Islet of Langerhans (tissue), 1 donor: ENCODE measurements around the gene FANCC.

Source experiments
- FAIRE-seq: peaks from one replicate; lab custom pipeline; 2011; peaks lifted over from hg19 to GRCh38; lab: Jason Lieb, UNC

Gene FANCC

DNA sequence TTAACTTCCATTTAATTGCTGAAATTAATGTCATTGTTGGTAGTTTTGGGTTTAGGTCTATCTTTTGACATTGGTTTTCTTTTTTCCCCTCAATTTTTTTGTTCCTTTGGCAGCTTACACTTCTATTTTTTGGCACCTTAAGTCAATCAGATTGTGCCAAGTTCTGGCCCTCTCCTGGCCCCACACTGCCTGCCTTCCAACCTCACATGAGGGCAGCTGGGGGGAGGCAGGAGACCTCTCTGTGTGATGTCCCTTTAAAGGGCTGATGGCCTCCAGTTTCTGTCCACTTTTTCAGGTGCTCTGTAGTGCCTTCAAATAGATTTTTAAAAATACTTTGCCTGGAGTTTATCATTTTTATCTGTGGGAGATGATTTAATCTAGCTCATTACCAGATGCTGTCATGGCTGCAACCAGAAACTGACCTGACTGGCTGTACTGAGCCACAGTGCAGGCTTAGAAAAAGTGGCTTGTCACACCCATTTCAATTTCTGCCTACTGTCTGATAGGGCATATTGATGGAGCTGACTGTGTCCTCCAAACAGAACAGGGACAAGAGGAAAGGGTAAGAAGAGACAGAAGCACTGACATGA lies 196.6 kb downstream of the FANCC start:
- no peak for FAIRE-seq

DNA sequence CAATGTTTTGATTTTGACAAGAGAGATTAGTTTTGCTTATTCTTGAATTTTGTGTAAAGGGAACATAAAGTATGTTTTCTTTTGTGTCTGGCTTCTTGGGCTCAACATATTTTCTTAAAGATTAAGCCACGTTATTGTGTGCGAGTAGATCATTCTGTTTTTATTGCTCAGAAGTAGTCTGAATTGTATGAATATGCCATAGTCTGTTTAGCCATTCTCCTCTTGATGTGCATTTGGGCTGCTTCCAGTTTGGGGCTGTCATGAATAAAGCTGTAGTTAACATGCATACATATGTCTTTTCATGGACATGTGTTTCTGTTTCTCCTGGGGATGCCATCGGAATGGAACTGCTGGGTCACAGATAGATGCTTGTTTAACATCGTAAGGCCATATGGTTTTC lies 198.9 kb downstream of the FANCC start:
- FAIRE-seq: no peak

GRCh38 chr9:95116808-95117204 lies 200.7 kb downstream of the FANCC start:
- no peak for FAIRE-seq

GRCh38 chr9:95116002-95116807 lies 201.3 kb downstream of the FANCC start:
- FAIRE-seq: no peak

DNA sequence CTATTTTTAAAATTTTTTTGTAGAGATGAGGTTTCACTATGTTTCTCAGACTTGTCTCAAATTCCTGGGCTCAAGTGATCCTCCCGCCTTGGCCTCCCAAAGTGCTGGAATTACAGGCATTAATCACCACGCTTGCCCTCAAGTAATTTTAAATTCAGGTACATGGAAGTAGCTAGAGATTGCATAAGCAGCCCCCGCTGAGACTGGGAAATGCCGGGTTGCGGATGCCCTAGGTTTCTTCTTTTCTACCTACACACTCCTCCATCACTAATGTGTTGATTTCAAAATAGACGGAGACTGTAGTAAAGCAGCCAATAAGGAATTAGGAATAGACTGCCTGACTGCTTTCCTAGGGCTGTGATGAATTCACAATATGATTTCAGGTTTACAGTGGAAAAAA lies 202.4 kb downstream of the FANCC start:
- FAIRE-seq: no peak

DNA sequence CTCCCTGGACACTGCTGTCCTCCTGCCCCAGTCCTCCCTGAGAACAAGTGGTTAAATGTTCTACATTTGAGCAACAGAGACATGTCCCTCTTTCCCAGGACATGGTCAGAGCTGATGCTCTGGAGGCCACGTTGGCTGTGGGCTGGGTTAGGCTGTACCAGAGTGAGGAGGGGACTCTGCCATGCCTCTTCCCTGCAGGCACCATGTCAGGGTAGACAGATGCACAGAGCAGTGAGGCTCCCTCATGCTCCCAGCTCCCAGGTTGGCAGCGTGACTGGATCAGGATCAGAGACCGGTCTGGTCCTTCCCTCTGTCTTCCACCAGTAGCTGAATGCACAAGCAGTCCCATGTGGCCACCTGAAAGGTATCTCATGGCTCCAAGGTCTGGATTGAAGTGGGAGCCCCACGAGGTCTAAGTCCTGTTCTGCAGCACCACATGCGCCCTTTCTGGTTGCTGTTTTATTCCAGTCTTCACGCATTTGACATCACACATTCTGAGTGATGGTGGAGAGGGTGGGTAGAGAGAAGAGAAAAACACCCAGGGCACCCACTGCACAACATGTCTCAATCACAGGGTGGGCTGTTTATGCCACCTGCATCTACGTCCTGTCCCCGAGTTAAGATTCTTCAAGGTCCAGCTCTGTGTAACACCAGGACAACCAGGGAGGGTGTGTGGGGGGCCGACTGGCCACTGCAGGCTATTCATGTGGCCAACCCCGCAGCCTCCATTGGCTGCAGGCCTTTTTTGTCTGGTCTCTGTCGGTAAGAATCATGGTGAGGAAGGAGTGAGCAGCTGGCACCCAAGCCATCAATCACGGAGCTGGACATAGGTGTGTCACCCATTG lies 204.9 kb downstream of the FANCC start:
- no peak for FAIRE-seq

DNA sequence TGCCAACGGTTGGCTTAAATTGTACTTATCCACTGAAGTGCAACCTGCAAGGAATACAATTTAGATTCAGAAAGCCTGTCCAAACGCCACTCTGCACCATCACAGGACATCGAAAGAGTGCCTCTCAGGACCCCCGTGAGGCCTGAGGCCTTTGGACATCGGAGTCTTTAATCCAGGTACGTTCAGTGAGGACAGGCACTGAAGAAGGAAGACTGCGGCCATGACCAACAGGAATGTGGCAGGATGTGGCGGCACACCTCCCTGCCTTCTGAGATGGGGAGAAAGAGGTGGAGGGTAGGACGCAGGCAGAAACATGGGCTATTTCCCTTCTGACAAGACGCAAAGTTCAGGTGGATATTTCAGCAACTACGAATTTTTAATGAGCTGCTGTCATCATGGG lies 205.8 kb downstream of the FANCC start:
- no peak for FAIRE-seq

- no peak for FAIRE-seq
Measured at GRCh38 chr9:95110921-95111525, 206.5 kb downstream of the FANCC start.

- no peak for FAIRE-seq
Measured at GRCh38 chr9:95109456-95109855, 208.1 kb downstream of the FANCC start.

DNA sequence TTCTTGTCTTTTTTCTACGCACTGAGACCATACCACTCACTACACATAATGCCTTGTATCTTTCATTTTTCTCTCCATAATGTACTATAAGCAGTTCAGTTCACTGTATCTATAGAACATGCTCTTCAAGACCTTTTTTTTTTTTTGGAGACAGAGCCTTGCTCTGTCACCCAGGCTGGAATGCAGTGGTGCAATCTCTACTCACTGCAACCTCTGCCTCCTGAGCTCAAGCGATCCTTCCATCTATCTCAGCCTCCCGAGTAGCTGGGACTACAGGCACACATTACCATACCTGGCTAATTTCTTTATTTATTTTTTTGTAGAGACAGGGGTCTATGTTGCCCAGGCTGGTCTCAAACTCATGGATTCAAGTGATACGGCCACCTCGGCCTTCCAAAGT lies 208.7 kb downstream of the FANCC start:
- no peak for FAIRE-seq

- FAIRE-seq: no peak
Measured at GRCh38 chr9:95107976-95108375, 209.5 kb downstream of the FANCC start.

- FAIRE-seq: no peak
Measured at GRCh38 chr9:95107001-95107749, 210.3 kb downstream of the FANCC start.

DNA sequence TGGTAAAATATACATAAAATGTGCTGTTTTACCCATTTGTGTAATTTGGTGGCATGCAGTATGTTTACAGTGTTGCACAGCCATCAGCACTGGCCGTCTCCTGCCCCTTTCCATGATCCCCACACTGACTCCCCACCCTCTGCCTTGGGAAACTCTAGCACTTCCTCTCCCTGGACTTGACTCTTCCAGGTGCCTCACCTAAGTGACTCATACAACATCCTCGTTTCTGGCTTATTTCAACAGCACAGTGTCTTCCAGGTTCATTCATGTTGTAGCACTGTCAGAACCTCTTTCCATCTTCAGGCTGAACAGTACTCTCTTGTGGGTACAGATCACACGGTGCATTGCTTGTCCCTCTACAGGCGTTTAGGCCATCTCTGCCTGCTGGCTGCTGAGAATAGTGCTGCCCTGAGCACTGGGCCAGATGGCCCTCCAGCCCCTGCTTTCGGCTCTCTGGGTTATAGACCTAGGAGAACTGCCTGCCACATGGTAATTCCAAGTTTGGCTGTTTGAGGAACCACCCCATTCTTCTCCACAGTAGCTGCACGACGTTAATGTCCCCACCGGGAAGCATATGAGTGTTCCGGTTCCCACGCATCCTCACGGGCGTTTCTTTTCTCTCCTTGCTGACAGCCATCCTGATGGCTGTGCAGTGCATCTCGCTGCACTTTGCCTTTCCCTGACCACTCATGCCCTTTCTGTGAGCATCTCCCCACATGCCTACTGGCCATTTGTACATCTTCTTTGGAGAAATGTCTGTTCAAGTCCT lies 211.8 kb downstream of the FANCC start:
- no peak for FAIRE-seq

DNA sequence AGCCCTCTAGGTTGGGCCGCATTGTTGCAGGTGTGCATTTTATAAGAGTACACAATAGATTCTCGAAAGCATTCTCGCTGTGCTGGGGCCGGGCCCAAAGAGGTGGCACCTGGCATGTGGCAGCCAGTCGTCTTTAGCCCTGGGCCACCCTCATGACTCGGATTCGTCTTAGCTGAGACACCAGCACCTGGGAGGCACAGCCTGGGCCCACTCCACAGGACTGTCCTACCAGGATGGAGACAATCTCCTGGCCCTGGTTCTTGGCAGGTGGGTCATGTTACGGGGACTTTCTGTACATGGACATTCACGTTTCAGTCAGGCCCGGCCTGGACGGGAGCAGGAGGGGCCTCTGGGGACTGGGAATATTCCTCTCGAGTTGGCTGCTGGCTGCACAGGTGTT lies 212.5 kb downstream of the FANCC start:
- FAIRE-seq: no peak

GRCh38 chr9:95104581-95104960 lies 212.9 kb downstream of the FANCC start:
- FAIRE-seq: no peak

DNA sequence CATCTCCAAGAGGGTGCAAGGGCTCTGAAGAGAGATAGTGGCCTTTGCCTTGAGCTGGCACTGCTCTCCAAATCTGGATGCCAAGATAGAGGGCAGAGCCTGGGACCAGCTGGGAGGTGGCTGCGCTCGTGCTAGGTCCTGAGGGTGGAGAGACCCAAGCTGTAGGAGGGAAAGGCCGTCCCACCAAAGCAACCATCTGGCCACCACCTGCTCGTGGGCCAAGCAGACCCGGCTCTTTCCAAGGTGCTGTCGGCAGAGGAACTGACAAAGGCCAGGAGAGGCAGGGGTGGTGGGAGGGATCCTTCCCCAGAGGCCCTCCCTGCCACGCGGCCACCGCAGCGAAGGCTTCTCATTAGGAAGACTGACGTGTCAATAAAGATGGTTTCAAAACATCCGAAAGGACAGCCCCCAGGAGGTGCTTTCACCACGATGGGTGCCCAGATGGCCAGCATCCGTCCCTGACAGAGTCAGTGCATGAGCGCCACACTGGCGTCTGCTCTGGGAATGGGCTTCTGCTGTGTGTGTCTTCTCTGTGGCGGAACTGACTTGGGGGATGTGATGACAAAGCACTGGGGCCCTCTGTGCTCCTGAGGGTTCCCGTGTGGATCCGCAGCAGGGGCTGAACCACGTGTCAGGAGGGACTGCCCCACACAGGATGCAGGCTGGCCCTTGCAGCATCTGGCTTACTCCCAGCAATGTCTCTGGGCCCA lies 213.5 kb downstream of the FANCC start:
- FAIRE-seq: no peak

GRCh38 chr9:95103281-95103771 lies 214.2 kb downstream of the FANCC start:
- FAIRE-seq: no peak

GRCh38 chr9:95102572-95102971 lies 214.9 kb downstream of the FANCC start:
- no peak for FAIRE-seq

GRCh38 chr9:95102001-95102433 lies 215.5 kb downstream of the FANCC start:
- no peak for FAIRE-seq

DNA sequence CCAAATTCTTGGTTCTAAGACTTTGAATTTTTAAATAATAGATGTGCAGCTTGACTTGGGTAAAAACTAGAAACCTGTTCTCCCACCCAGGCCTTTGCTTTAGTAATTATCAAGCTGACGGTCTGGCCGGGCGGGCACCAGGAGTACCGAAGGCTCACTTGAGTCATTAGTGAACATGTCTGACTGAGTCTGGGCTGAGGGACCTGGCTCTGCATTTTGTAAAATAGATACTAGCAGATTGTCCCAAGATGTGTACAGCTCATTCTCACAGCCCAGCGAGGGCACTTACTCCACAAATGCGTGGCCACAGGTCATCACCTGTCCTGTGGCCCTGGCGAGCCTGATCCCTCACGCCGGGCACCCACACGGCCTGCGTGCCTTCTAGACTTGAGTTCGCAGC lies 216.2 kb downstream of the FANCC start:
- FAIRE-seq: no peak
